GM12891 (cell line): ENCODE measurements around the gene ZBTB24.

ENCODE experiments used
- PAX5 ChIP-seq: IDR thresholded peaks from 2 replicates; pipeline ENCODE4 v1.6.1; 2011; ENCODE audit warnings: low read length, moderate library complexity, mild to moderate bottlenecking; ENCODE audit not compliant: insufficient read depth, severe bottlenecking
- POLR2A ChIP-seq: IDR thresholded peaks from 2 replicates; pipeline ENCODE4 v1.6.1; 2011; ENCODE audit warnings: low read depth, low read length, control low read depth
- POLR2AphosphoS5 ChIP-seq: IDR thresholded peaks from 2 replicates; pipeline ENCODE4 v1.6.1; 2011; ENCODE audit warnings: low read depth, low read length, control low read depth
- POU2F2 ChIP-seq: IDR thresholded peaks from 2 replicates; pipeline ENCODE4 v1.6.1; 2011; ENCODE audit warnings: low read depth, mild to moderate bottlenecking, control low read depth, low read length, moderate library complexity
- SPI1 ChIP-seq: IDR thresholded peaks from 2 replicates; pipeline ENCODE4 v1.6.1; 2011; ENCODE audit warnings: low read depth, low read length, control low read depth
- TAF1 ChIP-seq: IDR thresholded peaks from 2 replicates; pipeline ENCODE4 v1.6.1; 2011; ENCODE audit warnings: low read depth, low read length, control low read depth

- TF ChIP-seq POLR2AphosphoS5 (no peak), SPI1 (no peak), POLR2A (no peak), TAF1 (no peak), PAX5 (no peak), POU2F2 (no peak)
Observed at GRCh38 chr6:109485266-109485935, 2.4 kb upstream of the ZBTB24 start.
